ENCODE measurements around the gene NCAPD3.

Gene NCAPD3

GRCh38 chr11:134238956-134239355 is 15.2 kb upstream of the NCAPD3 start:
- Histone ChIP-seq H3K9me3 (ENCODE audit: control insufficient read depth, insufficient read depth, low read length) (no peaks in the 10 kb centered on the region), H3K36me3 (ENCODE audit: control insufficient read depth, insufficient read depth, low read length) (peaks cover 30% of the 10 kb centered on the region), H3K27ac (ENCODE audit: low read depth, low read length) (no peak overlapping the region), H3K27me3 (ENCODE audit: control insufficient read depth, insufficient read depth, low read length) (no peaks in the 10 kb centered on the region), H3K4me1 (ENCODE audit: control insufficient read depth, insufficient read depth, low read length) (no peaks in the 10 kb centered on the region), H3K4me3 (ENCODE audit: low read depth, low read length) (no peak overlapping the region), H3K9ac (ENCODE audit: low read depth, low read length) (no peak overlapping the region)

GRCh38 chr11:134237557-134237922 is 13.8 kb upstream of the NCAPD3 start:
- no peak overlapping the region for H3K4me3 ChIP-seq (ENCODE audit: low read depth, low read length)
- H3K4me1 ChIP-seq (ENCODE audit: control insufficient read depth, insufficient read depth, low read length): no peaks in the 10 kb centered on the region
- peaks cover 20% of the 10 kb centered on the region; the same call in 1 of the 2 replicates for H3K36me3 ChIP-seq (ENCODE audit: control insufficient read depth, insufficient read depth, low read length)
- no peak overlapping the region for H3K27ac ChIP-seq (ENCODE audit: low read depth, low read length)
- no peak overlapping the region for H3K9ac ChIP-seq (ENCODE audit: low read depth, low read length)
- no peaks in the 10 kb centered on the region for H3K9me3 ChIP-seq (ENCODE audit: control insufficient read depth, insufficient read depth, low read length)
- no peaks in the 10 kb centered on the region for H3K27me3 ChIP-seq (ENCODE audit: control insufficient read depth, insufficient read depth, low read length)

- Histone ChIP-seq H3K27me3 (ENCODE audit: control insufficient read depth, insufficient read depth, low read length) (no peaks in the 10 kb centered on the region), H3K9ac (ENCODE audit: low read depth, low read length) (no peak overlapping the region), H3K27ac (ENCODE audit: low read depth, low read length) (no peak overlapping the region), H3K4me1 (ENCODE audit: control insufficient read depth, insufficient read depth, low read length) (no peaks in the 10 kb centered on the region), H3K4me3 (ENCODE audit: low read depth, low read length) (no peak overlapping the region), H3K36me3 (ENCODE audit: control insufficient read depth, insufficient read depth, low read length) (peaks cover 19% of the 10 kb centered on the region; the same call in 1 of the 2 replicates), H3K9me3 (ENCODE audit: control insufficient read depth, insufficient read depth, low read length) (no peaks in the 10 kb centered on the region)
Measured at GRCh38 chr11:134236834-134237556, 13.2 kb upstream of the NCAPD3 start.

GRCh38 chr11:134235399-134235798 is 11.6 kb upstream of the NCAPD3 start:
- H3K27ac ChIP-seq (ENCODE audit: low read depth, low read length): no peak overlapping the region
- no peaks in the 10 kb centered on the region for H3K27me3 ChIP-seq (ENCODE audit: control insufficient read depth, insufficient read depth, low read length)
- H3K9ac ChIP-seq (ENCODE audit: low read depth, low read length): no peak overlapping the region
- H3K4me3 ChIP-seq (ENCODE audit: low read depth, low read length): no peak overlapping the region
- H3K36me3 ChIP-seq (ENCODE audit: control insufficient read depth, insufficient read depth, low read length): peaks cover 17% of the 10 kb centered on the region; the same call in 1 of the 2 replicates
- no peaks in the 10 kb centered on the region for H3K9me3 ChIP-seq (ENCODE audit: control insufficient read depth, insufficient read depth, low read length)
- no peaks in the 10 kb centered on the region for H3K4me1 ChIP-seq (ENCODE audit: control insufficient read depth, insufficient read depth, low read length)

- Histone ChIP-seq H3K27ac (ENCODE audit: low read depth, low read length) (no peak overlapping the region), H3K4me3 (ENCODE audit: low read depth, low read length) (no peak overlapping the region), H3K9me3 (ENCODE audit: control insufficient read depth, insufficient read depth, low read length) (no peaks in the 10 kb centered on the region), H3K36me3 (ENCODE audit: control insufficient read depth, insufficient read depth, low read length) (0 out of 2 replicates have a peak, but pooled peaks cover 10% of the 10 kb centered on the region), H3K4me1 (ENCODE audit: control insufficient read depth, insufficient read depth, low read length) (no peaks in the 10 kb centered on the region), H3K27me3 (ENCODE audit: control insufficient read depth, insufficient read depth, low read length) (no peaks in the 10 kb centered on the region), H3K9ac (ENCODE audit: low read depth, low read length) (no peak overlapping the region)
Measured at GRCh38 chr11:134233729-134234179, 10.0 kb upstream of the NCAPD3 start.

GRCh38 chr11:134231958-134232659 is 8.3 kb upstream of the NCAPD3 start:
- H3K27me3 ChIP-seq (ENCODE audit: control insufficient read depth, insufficient read depth, low read length): no peaks in the 10 kb centered on the region
- no peak overlapping the region for H3K4me3 ChIP-seq (ENCODE audit: low read depth, low read length)
- no peak overlapping the region for H3K9ac ChIP-seq (ENCODE audit: low read depth, low read length)
- H3K36me3 ChIP-seq (ENCODE audit: control insufficient read depth, insufficient read depth, low read length): 0 out of 2 replicates have a peak, but pooled peaks cover 10% of the 10 kb centered on the region
- no peak overlapping the region for H3K27ac ChIP-seq (ENCODE audit: low read depth, low read length)
- H3K4me1 ChIP-seq (ENCODE audit: control insufficient read depth, insufficient read depth, low read length): no peaks in the 10 kb centered on the region
- H3K9me3 ChIP-seq (ENCODE audit: control insufficient read depth, insufficient read depth, low read length): no peaks in the 10 kb centered on the region

GRCh38 chr11:134230339-134230738 is 6.6 kb upstream of the NCAPD3 start:
- H3K4me3 ChIP-seq (ENCODE audit: low read depth, low read length): no peak overlapping the region
- H3K4me1 ChIP-seq (ENCODE audit: control insufficient read depth, insufficient read depth, low read length): peaks cover 7% of the 10 kb centered on the region
- H3K36me3 ChIP-seq (ENCODE audit: control insufficient read depth, insufficient read depth, low read length): 0 out of 2 replicates have a peak, but pooled peaks cover 4% of the 10 kb centered on the region
- no peaks in the 10 kb centered on the region for H3K27me3 ChIP-seq (ENCODE audit: control insufficient read depth, insufficient read depth, low read length)
- H3K9ac ChIP-seq (ENCODE audit: low read depth, low read length): no peak overlapping the region
- no peaks in the 10 kb centered on the region for H3K9me3 ChIP-seq (ENCODE audit: control insufficient read depth, insufficient read depth, low read length)
- H3K27ac ChIP-seq (ENCODE audit: low read depth, low read length): no peak overlapping the region

GRCh38 chr11:134229126-134229790 is 5.5 kb upstream of the NCAPD3 start:
- no peaks in the 10 kb centered on the region for H3K9me3 ChIP-seq (ENCODE audit: control insufficient read depth, insufficient read depth, low read length)
- no peak overlapping the region for H3K27ac ChIP-seq (ENCODE audit: low read depth, low read length)
- no peak overlapping the region for H3K4me3 ChIP-seq (ENCODE audit: low read depth, low read length)
- H3K36me3 ChIP-seq (ENCODE audit: control insufficient read depth, insufficient read depth, low read length): no peaks in the 10 kb centered on the region
- H3K27me3 ChIP-seq (ENCODE audit: control insufficient read depth, insufficient read depth, low read length): no peaks in the 10 kb centered on the region
- H3K4me1 ChIP-seq (ENCODE audit: control insufficient read depth, insufficient read depth, low read length): peaks cover 7% of the 10 kb centered on the region
- no peak overlapping the region for H3K9ac ChIP-seq (ENCODE audit: low read depth, low read length)

GRCh38 chr11:134228625-134229024 is 4.9 kb upstream of the NCAPD3 start:
- Histone ChIP-seq H3K9ac (ENCODE audit: low read depth, low read length) (no peak overlapping the region), H3K4me3 (ENCODE audit: low read depth, low read length) (no peak overlapping the region), H3K9me3 (ENCODE audit: control insufficient read depth, insufficient read depth, low read length) (no peaks in the 10 kb centered on the region), H3K27ac (ENCODE audit: low read depth, low read length) (no peak overlapping the region), H3K4me1 (ENCODE audit: control insufficient read depth, insufficient read depth, low read length) (peaks cover 7% of the 10 kb centered on the region), H3K27me3 (ENCODE audit: control insufficient read depth, insufficient read depth, low read length) (no peaks in the 10 kb centered on the region), H3K36me3 (ENCODE audit: control insufficient read depth, insufficient read depth, low read length) (no peaks in the 10 kb centered on the region)

GRCh38 chr11:134226806-134227325 is 3.1 kb upstream of the NCAPD3 start:
- no peak overlapping the region for H3K4me3 ChIP-seq (ENCODE audit: low read depth, low read length)
- no peak overlapping the region for H3K27ac ChIP-seq (ENCODE audit: low read depth, low read length)
- no peak overlapping the region for H3K9ac ChIP-seq (ENCODE audit: low read depth, low read length)
- peaks cover 11% of the 10 kb centered on the region for H3K4me1 ChIP-seq (ENCODE audit: control insufficient read depth, insufficient read depth, low read length)
- H3K9me3 ChIP-seq (ENCODE audit: control insufficient read depth, insufficient read depth, low read length): no peaks in the 10 kb centered on the region
- H3K36me3 ChIP-seq (ENCODE audit: control insufficient read depth, insufficient read depth, low read length): no peaks in the 10 kb centered on the region
- H3K27me3 ChIP-seq (ENCODE audit: control insufficient read depth, insufficient read depth, low read length): no peaks in the 10 kb centered on the region
